Activated CD8-positive, alpha-beta memory T cell treated with anti-CD3 and anti-CD28 coated beads for 48 hours (primary cell): ENCODE data around the gene USP36.
"Not testable (repeated sequence)": the region's sequence is repeated elsewhere in the genome, so short reads cannot be mapped to it uniquely, and the experiment has no call there.

Experiments used
- DNase-seq, 3 experiments: peaks; one replicate each; pipeline ENCODE4 v3.0.0-alpha.2; 2020; ENCODE audit warnings: low read depth in 2 of 3, low spot score in 2 of 3

USP36 gene

DNA sequence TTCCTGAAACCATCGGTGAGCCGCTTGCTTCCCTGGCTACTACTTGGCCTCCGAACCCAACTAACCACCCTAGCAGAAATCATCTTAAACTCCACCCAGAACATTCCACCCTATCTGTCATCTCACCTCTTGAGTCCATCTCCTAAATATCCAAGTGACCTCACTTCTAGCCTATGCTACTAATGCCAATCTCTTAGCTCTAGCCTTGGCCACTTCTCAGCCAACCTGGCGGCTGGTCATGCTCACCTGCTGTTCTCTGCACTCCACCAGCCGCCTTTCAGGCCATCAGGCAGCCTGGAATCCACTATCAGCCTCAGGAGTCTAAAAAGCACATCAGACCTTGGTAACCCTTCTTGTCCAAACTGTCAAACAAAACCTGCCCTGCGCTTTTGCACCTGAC is 46.6 kb downstream of the USP36 start:
- DNase-seq = no peak

GRCh38 chr17:78793415-78793814 is 47.2 kb downstream of the USP36 start:
- DNase-seq = no peak

DNA sequence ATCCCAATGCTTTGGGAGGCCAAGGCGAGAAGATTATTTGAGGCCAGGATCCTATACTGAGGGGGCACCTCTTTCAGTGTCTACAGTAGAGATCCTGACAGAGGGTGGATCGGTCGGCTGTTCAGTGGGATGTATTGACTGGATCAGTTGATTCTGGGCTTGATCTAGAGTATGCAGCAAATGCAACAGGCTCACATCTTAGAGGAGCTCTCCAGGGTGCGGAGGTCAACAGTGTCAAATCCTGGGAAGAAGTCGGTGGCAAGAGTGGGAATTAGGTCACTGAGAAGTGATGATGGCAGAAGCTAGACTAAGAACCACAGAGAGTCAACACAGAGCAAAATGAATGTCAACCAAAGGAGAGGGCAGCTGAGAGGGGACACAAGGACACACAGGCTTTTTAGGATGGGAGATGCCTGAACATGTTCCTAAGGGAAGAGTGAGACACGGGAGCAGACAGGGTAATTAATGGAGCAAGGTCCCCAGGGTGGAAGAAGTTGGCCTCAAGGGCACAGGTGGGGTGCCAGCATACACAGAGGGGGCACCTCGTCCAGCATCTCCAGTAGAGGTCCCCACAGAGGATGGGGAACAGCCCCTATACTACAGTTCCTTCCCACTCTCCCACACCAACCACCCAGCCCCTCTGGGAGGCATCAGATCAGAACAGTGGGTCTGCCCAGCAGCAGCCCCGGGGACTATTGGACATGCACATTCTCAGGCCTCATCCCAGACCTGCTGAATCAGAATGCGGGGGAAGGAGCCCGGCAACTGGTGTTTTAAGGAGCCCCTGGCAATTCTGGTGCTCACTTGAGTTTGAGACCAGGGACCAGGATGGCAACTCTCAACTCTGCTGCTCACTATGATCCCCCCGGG is 48.5 kb downstream of the USP36 start:
- no peak for DNase-seq

DNA sequence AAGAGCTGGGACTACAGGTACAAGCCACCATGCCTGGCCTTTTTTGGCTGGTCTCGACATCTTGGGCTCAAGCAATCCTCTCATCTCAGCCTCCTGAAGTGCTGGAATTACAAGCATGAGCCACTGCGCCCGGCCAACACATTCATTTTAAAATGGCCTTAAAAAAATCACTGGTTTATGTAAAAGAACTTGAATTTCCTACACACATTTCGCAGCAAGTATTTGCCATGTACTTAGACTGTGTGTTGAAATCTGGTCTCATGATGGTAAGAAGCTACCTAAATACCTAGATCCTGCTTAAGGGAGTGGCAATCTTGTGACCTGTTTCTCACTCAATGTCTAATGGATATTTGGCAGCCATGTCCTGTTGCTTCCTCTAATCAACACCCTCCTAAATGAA is 50.1 kb downstream of the USP36 start:
- DNase-seq = no peak

DNA sequence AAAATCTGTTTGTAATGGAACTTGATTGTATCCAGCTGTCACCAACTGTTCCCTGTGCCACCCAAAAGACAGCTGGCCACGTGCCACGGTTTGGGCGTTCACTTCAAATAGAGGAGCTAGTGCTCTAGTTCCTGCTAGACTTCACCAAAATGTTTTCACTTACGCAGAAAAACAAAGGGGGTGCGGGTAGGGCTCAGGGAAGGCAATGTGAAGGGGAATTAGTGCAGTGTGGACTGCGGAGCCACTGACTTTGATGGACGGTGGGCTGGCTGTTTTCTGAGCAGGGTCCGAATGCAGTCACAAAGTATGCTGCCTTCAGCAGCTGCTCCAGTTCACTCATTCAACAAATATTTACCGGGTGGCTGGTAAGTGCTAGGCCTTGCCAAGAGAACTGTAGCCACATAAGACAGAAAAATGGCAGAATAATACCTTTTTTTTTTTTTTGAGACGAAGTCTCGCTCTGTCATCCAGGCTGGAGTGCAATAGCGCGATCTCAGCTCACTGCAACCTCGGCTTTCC is 50.9 kb downstream of the USP36 start:
- no peak for DNase-seq

DNA sequence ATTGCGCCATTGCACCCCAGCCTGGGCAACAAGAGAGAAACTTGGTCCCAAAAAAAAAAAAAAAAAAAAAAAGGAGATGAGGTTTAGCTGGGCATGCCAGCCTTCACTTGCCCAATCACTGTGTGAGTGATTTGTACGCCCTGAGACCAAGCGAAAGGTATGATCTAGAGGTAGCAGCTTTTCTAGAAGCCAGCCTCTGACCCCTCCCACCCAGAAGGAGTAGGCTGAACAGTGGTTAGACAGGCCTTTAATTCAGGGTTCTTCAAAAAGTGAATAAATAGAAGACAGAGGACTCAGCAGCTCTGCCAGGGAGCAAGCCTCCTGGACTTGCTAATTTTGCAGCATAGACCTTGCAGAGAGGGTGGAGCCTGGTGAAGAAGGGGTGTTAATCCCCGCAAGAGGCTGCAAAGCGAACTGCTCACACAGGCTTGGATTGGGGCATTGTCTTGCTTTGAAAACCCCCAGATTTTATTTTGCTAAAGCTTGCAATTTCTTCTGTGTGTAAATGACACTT is 51.4 kb downstream of the USP36 start:
- no peak for DNase-seq

DNA sequence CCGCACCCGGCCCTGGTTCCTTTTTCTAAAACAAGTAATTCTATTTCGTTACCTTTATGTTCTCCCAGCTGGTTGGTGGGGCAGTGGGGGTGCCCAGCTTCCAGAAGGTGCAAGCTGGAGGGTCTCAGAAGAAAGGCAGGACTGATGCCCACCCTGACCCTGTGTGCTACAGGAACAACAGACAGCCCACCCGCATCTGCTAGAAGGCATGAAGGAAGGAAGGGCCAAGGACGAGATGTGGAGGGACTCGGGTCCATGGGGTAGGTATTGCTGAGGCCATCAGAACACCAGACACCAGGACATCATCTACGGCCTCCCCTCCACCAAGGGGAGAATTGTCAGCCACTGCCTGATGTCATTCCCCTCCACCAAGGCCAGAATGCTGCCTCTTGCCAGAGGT is 52.2 kb downstream of the USP36 start:
- no peak for DNase-seq

DNA sequence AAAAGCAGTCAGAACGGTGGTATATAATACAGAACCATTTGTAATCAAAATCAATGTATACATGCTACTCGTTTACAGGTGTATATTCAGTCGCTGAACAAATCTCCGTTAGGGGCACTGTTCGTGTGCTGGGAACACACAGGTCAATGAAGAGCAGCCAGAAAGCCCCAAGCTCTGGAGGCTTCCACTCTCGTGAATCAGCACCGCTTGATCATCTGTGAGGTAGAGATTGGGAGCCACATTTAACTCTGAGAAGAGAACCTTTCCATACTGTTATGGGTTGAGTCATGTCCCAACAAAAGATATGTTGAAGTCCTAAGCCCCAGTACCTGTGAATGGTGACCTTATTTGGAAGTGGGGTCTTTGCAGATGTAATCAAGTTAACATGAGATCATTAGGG is 53.2 kb downstream of the USP36 start:
- DNase-seq = no peak

GRCh38 chr17:78785663-78786057 is 55.0 kb downstream of the USP36 start:
- no peak for DNase-seq

- no peak for DNase-seq
Measured at GRCh38 chr17:78785011-78785662, 55.5 kb downstream of the USP36 start.

GRCh38 chr17:78784352-78784751 is 56.3 kb downstream of the USP36 start:
- DNase-seq = no peak

- no peak for DNase-seq
Measured at GRCh38 chr17:78783711-78784324, 56.8 kb downstream of the USP36 start.

DNA sequence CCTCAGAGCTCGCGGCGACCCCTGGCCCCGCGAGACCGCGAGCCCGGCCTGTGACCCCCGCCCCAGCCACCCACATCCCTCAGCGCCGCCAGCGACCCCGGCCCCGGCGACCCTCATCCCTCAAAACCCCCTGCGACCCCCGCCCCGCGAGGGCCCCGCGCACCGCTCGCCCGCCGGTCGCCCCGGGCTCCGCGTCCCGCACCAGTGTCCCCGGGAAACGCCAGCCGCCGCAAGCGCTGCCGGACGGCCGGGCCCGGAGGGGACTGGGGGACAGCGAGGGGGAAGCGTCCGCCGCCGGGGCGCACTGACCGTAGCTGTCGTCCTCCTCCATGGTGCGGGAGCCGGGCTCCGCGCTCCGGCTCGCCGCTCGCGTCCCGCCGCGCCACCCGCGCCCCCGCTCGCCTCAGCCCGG is 58.7 kb downstream of the USP36 start, which contains the start of gene CYTH1:
TSS of gene CYTH1 (minus strand) at position 381 of the 412 bp plus-strand sequence. CDS start at position 331, 50 bp downstream.
- no peak for DNase-seq

GRCh38 chr17:78781104-78781892 is 59.3 kb downstream of the USP36 start:
- DNase-seq = no peak

DNA sequence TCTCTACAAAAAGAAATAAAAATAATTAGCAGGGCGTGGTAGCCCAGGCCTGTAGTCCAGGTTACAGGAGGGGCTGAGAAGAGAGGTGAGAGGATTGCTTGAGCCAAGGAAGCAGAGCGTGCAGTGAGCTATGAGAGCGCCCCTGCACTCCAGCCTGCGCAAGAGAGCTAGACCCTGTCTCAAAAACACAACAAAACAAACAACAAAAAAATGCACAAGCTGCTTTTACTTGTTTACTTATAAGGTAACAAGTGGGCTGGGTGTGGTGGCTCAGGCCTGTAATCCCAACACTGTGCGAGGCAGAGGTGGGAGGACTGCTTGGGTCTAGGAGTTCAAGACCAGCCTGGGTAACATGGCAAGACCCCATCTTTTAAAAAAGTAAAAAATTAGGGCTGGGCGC is 60.3 kb downstream of the USP36 start:
- no peak for DNase-seq

DNA sequence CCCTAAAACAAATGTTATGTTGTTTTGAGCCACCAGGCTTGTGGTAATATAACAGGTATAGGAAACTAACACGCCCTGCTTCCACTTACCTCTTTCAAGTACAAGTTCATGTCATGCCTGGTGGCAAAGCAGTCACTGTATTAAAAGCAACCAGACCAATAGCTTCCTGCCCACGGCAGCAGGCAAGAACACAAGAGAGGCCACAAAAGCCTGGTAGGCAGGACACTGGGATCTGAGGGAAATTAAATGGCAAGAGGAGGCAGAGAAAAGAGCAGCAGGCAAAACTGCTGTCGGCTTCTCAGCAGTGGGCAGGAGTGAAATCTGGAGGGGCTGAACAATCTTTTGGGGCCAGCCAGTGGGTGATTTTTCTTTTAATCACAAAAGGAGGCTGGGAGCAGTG is 60.8 kb downstream of the USP36 start:
- DNase-seq = no peak

DNA sequence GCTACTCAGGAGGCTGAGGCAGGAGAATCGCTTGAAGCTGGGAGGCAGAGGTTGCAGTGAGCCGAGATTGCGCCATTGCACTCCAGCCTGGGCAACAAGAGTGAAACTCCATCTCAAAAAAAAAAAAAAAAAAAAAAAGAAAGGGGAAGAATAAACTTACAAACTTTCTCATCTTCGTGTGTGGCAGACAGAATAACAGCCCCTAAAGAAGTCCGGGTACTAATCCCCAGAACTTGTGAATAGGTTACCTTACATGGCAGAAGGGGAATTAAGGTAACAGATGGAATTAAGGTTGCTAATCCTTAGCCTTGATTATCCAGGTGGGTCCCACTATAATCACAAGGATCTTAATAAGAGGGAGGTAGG is 61.3 kb downstream of the USP36 start:
- DNase-seq = not testable (repeated sequence)

DNA sequence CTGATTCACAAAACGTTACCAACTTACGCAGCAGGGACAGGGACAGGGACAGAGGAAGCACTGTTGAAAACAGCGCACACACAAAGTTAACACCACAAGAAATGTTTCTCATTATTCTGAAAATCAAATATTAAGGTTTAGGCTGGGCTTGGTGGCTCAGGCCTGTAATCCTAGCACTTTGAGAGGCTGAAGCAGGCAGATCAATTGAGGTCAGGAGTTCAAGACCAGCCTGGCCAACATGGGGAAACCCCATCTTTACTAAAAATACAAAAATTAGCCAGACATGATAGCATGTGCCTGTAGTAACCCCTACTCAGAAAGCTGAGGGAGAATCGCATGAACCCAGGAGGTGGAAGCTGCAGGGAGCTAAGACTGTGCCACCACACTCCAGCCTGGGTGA is 62.7 kb downstream of the USP36 start:
- no peak for DNase-seq

GRCh38 chr17:78774956-78775571 is 65.5 kb downstream of the USP36 start:
- DNase-seq = peak; percentile 48 to 62 (median 49)

GRCh38 chr17:78774453-78774852 is 66.2 kb downstream of the USP36 start:
- no peak for DNase-seq
